ENCODE data around the gene EHMT1. TPM values are rescaled to one million over a fixed set of nuclear protein-coding genes. Genes with fewer than 3 reads are reported as not detected.

The EHMT1 gene
- total RNA-seq, 2 donors from 2014 or later, result 56.2 to 97.9 TPM

- intact Hi-C loops (cut with DNase I), result no loop called here
- DNase-seq, result no peak
- TF ChIP-seq CTCF (IDR thresholded peaks at IDR 0.05), result no peak
- no peaks in the 10 kb centered on the region for H3K9me3 ChIP-seq
- no peaks in the 10 kb centered on the region for H3K27me3 ChIP-seq
- H3K27ac ChIP-seq, result no peak overlapping the region
- H3K36me3 ChIP-seq, result no peaks in the 10 kb centered on the region
- H3K4me1 ChIP-seq, result peaks cover 2% of the 10 kb centered on the region
- H3K4me3 ChIP-seq, result no peak overlapping the region
- no peak overlapping the region for H3K9ac ChIP-seq (ENCODE audit: low read depth in 2 of 2, low read length in 2 of 2)
Measured at GRCh38 chr9:137645211-137645610, 26.4 kb downstream of the EHMT1 start.

GRCh38 chr9:137646341-137646740, 27.5 kb downstream of the EHMT1 start:
- no peak overlapping the region for H3K9ac ChIP-seq (ENCODE audit: low read depth in 2 of 2, low read length in 2 of 2)
- TF ChIP-seq CTCF (IDR thresholded peaks at IDR 0.05), result no peak
- no peak overlapping the region for H3K4me3 ChIP-seq
- DNase-seq, result no peak
- H3K9me3 ChIP-seq, result no peaks in the 10 kb centered on the region
- no peaks in the 10 kb centered on the region for H3K4me1 ChIP-seq
- H3K27me3 ChIP-seq, result no peaks in the 10 kb centered on the region
- no peak overlapping the region for H3K27ac ChIP-seq
- H3K36me3 ChIP-seq, result no peaks in the 10 kb centered on the region
- intact Hi-C loops (cut with DNase I), result no loop called here

- Histone ChIP-seq H3K36me3 (no peaks in the 10 kb centered on the region), H3K27ac (no peak overlapping the region), H3K4me3 (no peak overlapping the region), H3K4me1 (no peaks in the 10 kb centered on the region), H3K27me3 (no peaks in the 10 kb centered on the region), H3K9ac (ENCODE audit: low read depth in 2 of 2, low read length in 2 of 2) (no peak overlapping the region), H3K9me3 (no peaks in the 10 kb centered on the region)
- intact Hi-C loops (cut with DNase I), result no loop called here
- TF ChIP-seq CTCF (IDR thresholded peaks at IDR 0.05), result no peak
- no peak for DNase-seq
Measured at GRCh38 chr9:137647096-137647714, 28.4 kb downstream of the EHMT1 start.

GRCh38 chr9:137648396-137648795, 29.6 kb downstream of the EHMT1 start:
- H3K27ac ChIP-seq, result no peak overlapping the region
- no peak for DNase-seq
- no peak overlapping the region for H3K4me3 ChIP-seq
- H3K27me3 ChIP-seq, result no peaks in the 10 kb centered on the region
- no peaks in the 10 kb centered on the region for H3K9me3 ChIP-seq
- H3K9ac ChIP-seq (ENCODE audit: low read depth in 2 of 2, low read length in 2 of 2), result no peak overlapping the region
- TF ChIP-seq CTCF (IDR thresholded peaks at IDR 0.05), result no peak
- H3K4me1 ChIP-seq, result no peaks in the 10 kb centered on the region
- no peaks in the 10 kb centered on the region for H3K36me3 ChIP-seq
- intact Hi-C loops (cut with DNase I), result no loop called here

- Histone ChIP-seq H3K4me1 (no peaks in the 10 kb centered on the region), H3K4me3 (no peak overlapping the region), H3K9me3 (no peaks in the 10 kb centered on the region), H3K9ac (ENCODE audit: low read depth in 2 of 2, low read length in 2 of 2) (no peak overlapping the region), H3K36me3 (no peaks in the 10 kb centered on the region), H3K27me3 (no peaks in the 10 kb centered on the region), H3K27ac (no peak overlapping the region)
- intact Hi-C loops (cut with DNase I), result no loop called here
- TF ChIP-seq CTCF (IDR thresholded peaks at IDR 0.05), result no peak
- DNase-seq, result no peak
Measured at GRCh38 chr9:137649553-137649952, 30.7 kb downstream of the EHMT1 start.

Measured in colonic mucosa (tissue), 4 donors.